Skin epidermis (tissue), 12 donors: ENCODE data around the gene KCNQ1.
A peak's percentile ranks its signal among the peaks of the same experiment; 100 is the strongest.

Experiments used
- H3K27ac ChIP-seq, 21 experiments: fragments of 200-600 bp; sonication (generic) in 11 of 21; one replicate each; pipeline ENCODE4 v1.5.0; 2020; ENCODE audit warnings: mild to moderate bottlenecking in 3 of 21, inconsistent platforms in 2 of 21, moderate library complexity in 2 of 21
- H3K4me3 ChIP-seq, 7 experiments: fragments of 200-600 bp; sonication (generic) in 2 of 7; one replicate each; pipeline ENCODE4 v1.5.0; 2020; ENCODE audit warnings: inconsistent platforms in 2 of 7, mild to moderate bottlenecking in 2 of 7, moderate library complexity in 1 of 7

The KCNQ1 gene

GRCh38 chr11:2444821-2445745 lies at the start of gene KCNQ1:
TSS of gene KCNQ1 (plus strand) at chr11:2445008. CDS start at chr11:2445099, 91 bp downstream.
- Histone ChIP-seq H3K4me3 (peak within 1 kb of the TSS; percentile 1 to 38 (median 29)), H3K27ac (peak within 1 kb of the TSS in 4 of 21 experiments; percentile 21 to 54 (median 30))

- H3K27ac ChIP-seq = peak overlapping the region in 2 of 21 experiments; percentile 25 to 30
- no peak overlapping the region for H3K4me3 ChIP-seq
Observed at GRCh38 chr11:2395211-2395730, 49.5 kb upstream of the KCNQ1 start.

GRCh38 chr11:2395856-2396255 lies 49.0 kb upstream of the KCNQ1 start:
- Histone ChIP-seq H3K4me3 (no peak overlapping the region), H3K27ac (no peak overlapping the region)

- Histone ChIP-seq H3K4me3 (no peak overlapping the region), H3K27ac (no peak overlapping the region)
Observed at GRCh38 chr11:2396471-2396870, 48.3 kb upstream of the KCNQ1 start.

GRCh38 chr11:2397005-2397404 lies 47.8 kb upstream of the KCNQ1 start:
- H3K4me3 ChIP-seq = no peak overlapping the region
- no peak overlapping the region for H3K27ac ChIP-seq

- H3K4me3 ChIP-seq = peak overlapping the region in 2 of 7 experiments; percentile 60 to 89
- peak overlapping the region in 18 of 21 experiments; percentile 90 to 99 (median 96) for H3K27ac ChIP-seq
Observed at GRCh38 chr11:2398664-2399355, 46.0 kb upstream of the KCNQ1 start.

- Histone ChIP-seq H3K27ac (peak overlapping the region; percentile 88 to 99 (median 96)), H3K4me3 (peak overlapping the region; percentile 44 to 89 (median 74))
Observed at GRCh38 chr11:2399488-2400068, 45.2 kb upstream of the KCNQ1 start.

- H3K27ac ChIP-seq = peak within 1 kb of the TSS; percentile 88 to 99 (median 96)
- peak within 1 kb of the TSS; percentile 74 to 100 (median 88) for H3K4me3 ChIP-seq
Observed at GRCh38 chr11:2400069-2400761, 44.6 kb upstream of the KCNQ1 start, which contains the start of gene TSSC4. TSS of gene TSSC4 (plus strand) at chr11:2400750. CDS start at chr11:2402634, 1,884 bp downstream.

- Histone ChIP-seq H3K27ac (peak overlapping the region; percentile 79 to 98 (median 93)), H3K4me3 (peak overlapping the region; percentile 74 to 100 (median 88))
Observed at GRCh38 chr11:2400762-2401435, 43.9 kb upstream of the KCNQ1 start.

- peak overlapping the region; percentile 74 to 100 (median 88) for H3K4me3 ChIP-seq
- H3K27ac ChIP-seq = peak overlapping the region in 20 of 21 experiments; percentile 87 to 98 (median 93)
Observed at GRCh38 chr11:2401436-2401984, 43.3 kb upstream of the KCNQ1 start.

GRCh38 chr11:2402106-2402505 lies 42.7 kb upstream of the KCNQ1 start:
- no peak overlapping the region for H3K27ac ChIP-seq

GRCh38 chr11:2402890-2403645 lies 41.7 kb upstream of the KCNQ1 start:
- Histone ChIP-seq H3K27ac (peak overlapping the region in 1 of 21 experiments; percentile 11), H3K4me3 (no peak overlapping the region)

More at GRCh38 chr11:2402106-2402505, 42.7 kb upstream of the KCNQ1 start:
- H3K4me3 ChIP-seq = peak overlapping the region in 1 of 7 experiments; percentile 88

- H3K27ac ChIP-seq = no peak overlapping the region
- H3K4me3 ChIP-seq = no peak overlapping the region
Observed at GRCh38 chr11:2404735-2405196, 40.0 kb upstream of the KCNQ1 start.

- no peak overlapping the region for H3K4me3 ChIP-seq
- no peak overlapping the region for H3K27ac ChIP-seq
Observed at GRCh38 chr11:2406451-2406850, 38.4 kb upstream of the KCNQ1 start.

- H3K4me3 ChIP-seq = no peak overlapping the region
- H3K27ac ChIP-seq = no peak overlapping the region
Observed at GRCh38 chr11:2406878-2407410, 37.9 kb upstream of the KCNQ1 start.

GRCh38 chr11:2408671-2409070 lies 36.1 kb upstream of the KCNQ1 start:
- no peak overlapping the region for H3K4me3 ChIP-seq
- H3K27ac ChIP-seq = no peak overlapping the region

GRCh38 chr11:2409126-2409525 lies 35.7 kb upstream of the KCNQ1 start:
- H3K27ac ChIP-seq = no peak overlapping the region
- no peak overlapping the region for H3K4me3 ChIP-seq
